Smooth muscle cell (in vitro differentiated cells): ENCODE data around the gene KMT2B. TPM values are rescaled to one million over a fixed set of nuclear protein-coding genes. Genes with fewer than 3 reads are reported as not detected.
A peak's percentile ranks its signal among the peaks of the same experiment; 100 is the strongest.

Source experiments
- DNase-seq: peaks from one replicate; lab custom pipeline; 2025; ENCODE audit not compliant: unreplicated experiment; lab: John Stamatoyannopoulos, UW
- H2AFZ ChIP-seq: fragments of 200-600 bp; sonication (generic); 2 replicates; pipeline ENCODE4 v1.6.0; 2016; ENCODE audit warnings: antibody characterized with exemption, low read depth, mild to moderate bottlenecking
- H3F3A ChIP-seq: fragments of 200-600 bp; sonication (generic); 2 replicates; pipeline ENCODE4 v1.6.0; 2017; ENCODE audit warnings: antibody characterized with exemption, low read depth
- H3K27ac ChIP-seq: fragments of 200-600 bp; sonication (generic); 2 replicates; pipeline ENCODE4 v1.5.1; 2016; ENCODE audit warnings: low read depth, mild to moderate bottlenecking
- H3K27me3 ChIP-seq: fragments of 200-600 bp; sonication (generic); 2 replicates; pipeline ENCODE4 v1.6.1; 2016; ENCODE audit warnings: low read depth, mild to moderate bottlenecking
- H3K36me3 ChIP-seq: fragments of 200-600 bp; sonication (generic); 2 replicates; pipeline ENCODE4 v1.5.1; 2016; ENCODE audit warnings: low read depth
- H3K4me1 ChIP-seq: fragments of 200-600 bp; sonication (generic); 2 replicates; pipeline ENCODE4 v1.5.1; 2016; ENCODE audit warnings: low read depth
- H3K4me2 ChIP-seq: fragments of 200-600 bp; sonication (generic); 2 replicates; pipeline ENCODE4 v1.6.0; 2016; ENCODE audit warnings: mild to moderate bottlenecking
- H3K4me3 ChIP-seq: fragments of 200-600 bp; sonication (generic); 2 replicates; pipeline ENCODE4 v1.5.1; 2016; ENCODE audit warnings: mild to moderate bottlenecking
- H3K79me2 ChIP-seq: fragments of 200-600 bp; sonication (generic); 2 replicates; pipeline ENCODE4 v1.6.0; 2016; ENCODE audit warnings: low read depth, mild to moderate bottlenecking
- H3K9ac ChIP-seq: fragments of 200-600 bp; sonication (generic); 2 replicates; pipeline ENCODE4 v1.6.0; 2016; ENCODE audit warnings: low read depth
- H3K9me3 ChIP-seq: fragments of 200-600 bp; sonication (generic); replicated peaks from 2 replicates; pipeline ENCODE4 v1.5.1; 2016; ENCODE audit warnings: low read depth
- H4K20me1 ChIP-seq: fragments of 200-600 bp; sonication (generic); 2 replicates; pipeline ENCODE4 v1.6.0; 2016; ENCODE audit warnings: low read depth
- WGBS: methylation state at CpG from one replicate; pipeline ENCODE4 v1.1.7; 2016; ENCODE audit warnings: low lambda C conversion rate; 5-methylcytosine and 5-hydroxymethylcytosine counted together
- polyA plus RNA-seq: library from polyadenylated mRNA; unstranded; fragments of >200 nt; fragmentation: Nextera tagmentation; extraction: Ambion mirVana; gene quantifications from 2 replicates; pipeline ENCODE4 v1.2.1, GENCODE V29; 2016
- total RNA-seq: library from RNA; depleted of rRNA; stranded (reverse); fragments of >200 nt; gene quantifications from 2 replicates; pipeline ENCODE4 v1.2.3, GENCODE V29; 2014
- TF ChIP-seq, protein P1 (sequence below): fragments of 200-600 bp; sonication (generic); IDR thresholded peaks from 2 replicates; pipeline ENCODE4 v1.5.1; 2017; ENCODE audit warnings: borderline replicate concordance, mild to moderate bottlenecking, antibody characterized with exemption; ENCODE audit not compliant: insufficient read depth, poor library complexity, severe bottlenecking

The KMT2B gene
- total and polyA plus RNA-seq, 2 experiments from 2014 or later = 8.8 to 31.1 TPM

DNA sequence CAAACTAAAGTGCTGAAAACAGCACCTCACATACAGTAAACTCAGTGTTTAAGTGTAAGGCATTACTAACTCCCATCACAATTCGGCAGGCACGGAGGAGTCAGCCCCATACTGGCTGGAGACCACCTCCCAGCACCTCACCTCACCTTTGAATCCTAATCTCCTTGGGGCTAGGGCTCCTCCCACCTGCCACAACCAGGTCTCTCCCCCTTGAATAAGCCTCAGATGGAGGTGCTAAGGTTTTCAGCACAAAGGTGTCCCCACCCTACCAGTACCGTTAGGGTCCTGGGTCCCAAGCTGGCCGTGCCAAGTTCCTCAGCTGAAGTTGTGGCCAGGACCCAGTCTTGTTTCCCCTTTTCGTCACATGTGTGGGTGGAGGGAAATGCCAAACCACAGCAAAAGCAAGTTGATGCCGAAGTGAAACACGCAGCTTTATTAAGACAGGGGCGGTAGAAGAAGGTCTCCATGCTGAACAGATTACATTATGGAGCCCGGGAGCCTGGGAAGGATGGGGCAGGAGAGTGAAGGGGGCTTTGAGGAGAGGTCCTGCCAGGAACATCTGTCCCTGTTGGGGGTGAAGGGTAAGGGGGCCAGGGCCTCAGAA, 24.4 kb downstream of the KMT2B start, which contains the start of gene IGFLR1:
IGFLR1 (minus strand) TSS at position 332 of the 604 bp plus-strand sequence. CDS start 1,272 bp downstream, outside the sequence.
- DNase-seq = no peak
- H3K4me3 ChIP-seq = no peak within 1 kb of the TSS

DNA sequence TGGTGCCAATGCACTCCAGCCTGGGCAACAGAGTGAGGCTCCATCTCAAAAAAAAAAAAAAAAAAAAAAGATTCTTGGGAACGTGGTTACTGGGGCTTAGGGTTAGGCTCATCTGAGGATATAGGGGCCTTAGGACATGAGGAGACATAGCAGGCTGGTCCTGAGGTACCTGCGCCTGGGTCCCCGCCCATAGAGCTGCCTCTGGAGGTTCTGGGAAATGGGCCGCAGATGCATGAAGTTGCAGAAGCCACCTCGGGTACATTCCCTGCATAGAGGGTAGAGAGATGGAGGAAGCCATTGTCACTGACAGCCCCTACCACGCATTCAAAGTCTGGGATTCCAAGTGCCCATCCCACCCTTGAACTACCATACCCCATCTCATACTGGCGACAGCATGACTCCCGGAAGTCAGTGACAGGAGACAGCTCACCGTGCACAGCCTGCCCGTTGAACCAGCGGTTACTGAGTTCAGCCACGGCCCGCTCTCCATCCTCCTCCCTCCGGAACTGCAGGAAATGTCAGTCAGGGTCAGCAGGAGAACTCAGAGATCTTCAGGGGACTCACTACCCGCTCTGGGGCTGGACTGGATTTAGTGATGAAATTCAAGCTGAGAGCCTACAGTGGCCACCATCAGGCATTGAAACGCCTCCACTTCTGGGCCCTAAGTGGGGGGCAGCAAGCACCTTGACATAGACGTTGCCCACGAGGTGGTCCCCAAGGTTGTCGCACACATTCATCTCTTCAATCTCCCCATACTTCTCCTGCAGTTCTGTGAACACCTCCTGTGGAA, 26.0 kb downstream of the KMT2B start:
- H3K4me3 ChIP-seq = no peak overlapping the region

More for the DNA sequence above, 24.4 kb downstream of the KMT2B start, which contains the start of gene IGFLR1:
- no peaks in the 10 kb centered on the region for H4K20me1 ChIP-seq
- no peaks in the 10 kb centered on the region for H3F3A ChIP-seq
- no peaks in the 10 kb centered on the region for H3K27me3 ChIP-seq
- 95% methylated on average over 9 of the region's 9 CpGs for WGBS
- peaks cover 16% of the 10 kb centered on the region for H3K79me2 ChIP-seq
- no peaks in the 10 kb centered on the region for H3K9me3 ChIP-seq
- peak within 1 kb of the TSS; percentile 98 for H3K4me2 ChIP-seq
- H2AFZ ChIP-seq = no peak within 1 kb of the TSS
- H3K4me1 ChIP-seq = peaks cover 10% of the 10 kb centered on the region
- H3K27ac ChIP-seq = no peak within 1 kb of the TSS
- no peaks in the 10 kb centered on the region for H3K36me3 ChIP-seq
- TF ChIP-seq, protein P1, sequence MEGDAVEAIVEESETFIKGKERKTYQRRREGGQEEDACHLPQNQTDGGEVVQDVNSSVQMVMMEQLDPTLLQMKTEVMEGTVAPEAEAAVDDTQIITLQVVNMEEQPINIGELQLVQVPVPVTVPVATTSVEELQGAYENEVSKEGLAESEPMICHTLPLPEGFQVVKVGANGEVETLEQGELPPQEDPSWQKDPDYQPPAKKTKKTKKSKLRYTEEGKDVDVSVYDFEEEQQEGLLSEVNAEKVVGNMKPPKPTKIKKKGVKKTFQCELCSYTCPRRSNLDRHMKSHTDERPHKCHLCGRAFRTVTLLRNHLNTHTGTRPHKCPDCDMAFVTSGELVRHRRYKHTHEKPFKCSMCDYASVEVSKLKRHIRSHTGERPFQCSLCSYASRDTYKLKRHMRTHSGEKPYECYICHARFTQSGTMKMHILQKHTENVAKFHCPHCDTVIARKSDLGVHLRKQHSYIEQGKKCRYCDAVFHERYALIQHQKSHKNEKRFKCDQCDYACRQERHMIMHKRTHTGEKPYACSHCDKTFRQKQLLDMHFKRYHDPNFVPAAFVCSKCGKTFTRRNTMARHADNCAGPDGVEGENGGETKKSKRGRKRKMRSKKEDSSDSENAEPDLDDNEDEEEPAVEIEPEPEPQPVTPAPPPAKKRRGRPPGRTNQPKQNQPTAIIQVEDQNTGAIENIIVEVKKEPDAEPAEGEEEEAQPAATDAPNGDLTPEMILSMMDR = no peak
- H3K9ac ChIP-seq = no peak within 1 kb of the TSS

DNA sequence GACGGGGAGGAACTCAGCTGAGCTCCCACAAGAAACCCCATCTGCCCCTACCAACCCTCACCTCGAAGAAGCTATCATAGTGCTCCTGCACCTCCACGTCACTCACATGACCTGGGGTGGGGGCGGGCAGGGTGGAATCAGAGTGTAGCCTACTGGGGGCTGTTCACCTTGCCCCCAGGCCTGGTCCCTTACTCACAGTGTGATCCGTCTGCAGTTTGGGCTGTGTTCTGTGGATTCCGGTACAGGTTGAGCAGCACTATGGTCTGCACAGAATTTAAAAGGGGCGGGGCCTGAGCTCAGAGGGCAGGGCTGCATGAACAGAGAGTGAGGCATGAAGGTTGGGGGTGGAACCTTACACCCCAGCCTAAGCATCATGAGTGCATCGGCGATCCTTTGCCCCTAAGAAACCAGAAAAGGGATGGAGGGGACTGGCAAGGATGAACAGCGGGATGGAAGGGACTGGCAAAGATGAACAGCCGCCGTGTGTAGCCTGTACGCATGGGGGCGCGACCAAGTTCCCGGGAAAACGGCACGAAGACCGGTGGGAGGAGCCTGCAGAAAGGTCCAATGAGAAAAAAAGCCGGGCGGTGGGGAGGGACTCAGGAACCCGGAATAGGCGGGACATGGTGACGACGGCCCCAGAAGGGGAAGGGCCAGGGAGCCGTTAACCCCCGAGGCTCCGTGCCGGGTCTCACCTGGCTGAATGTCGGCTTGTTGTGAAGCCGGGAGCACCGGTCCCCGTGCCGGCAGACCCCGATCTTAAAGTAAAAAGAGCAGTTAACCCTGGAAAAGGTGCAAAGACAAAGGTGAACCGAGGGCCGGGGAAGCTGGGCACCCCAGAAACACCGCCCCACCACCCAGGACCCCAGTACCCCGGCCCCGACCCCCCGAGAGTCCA, 26.9 kb downstream of the KMT2B start:
- 12% methylated on average over 40 of the region's 41 CpGs for WGBS
- DNase-seq = peak; percentile 82
- H3K4me3 ChIP-seq = peak overlapping the region; percentile 83
- peak overlapping the region; percentile 94 for H3K4me2 ChIP-seq
- TF ChIP-seq, protein P1 = peak; percentile 26
- H3K4me1 ChIP-seq = peaks cover 14% of the 10 kb centered on the region
- H3K9ac ChIP-seq = peak overlapping the region; percentile 100
- no peaks in the 10 kb centered on the region for H3K27me3 ChIP-seq
- H3K79me2 ChIP-seq = peaks cover 32% of the 10 kb centered on the region
- no peaks in the 10 kb centered on the region for H3K9me3 ChIP-seq
- H3K27ac ChIP-seq = peak overlapping the region; percentile 100
- H3F3A ChIP-seq = no peaks in the 10 kb centered on the region
- no peak overlapping the region for H2AFZ ChIP-seq
- H4K20me1 ChIP-seq = no peaks in the 10 kb centered on the region
- H3K36me3 ChIP-seq = no peaks in the 10 kb centered on the region

More for the DNA sequence above, 26.0 kb downstream of the KMT2B start:
- Histone ChIP-seq H4K20me1 (no peaks in the 10 kb centered on the region), H3K27me3 (no peaks in the 10 kb centered on the region), H3K27ac (no peak overlapping the region), H3K36me3 (no peaks in the 10 kb centered on the region), H3F3A (no peaks in the 10 kb centered on the region), H3K9ac (no peak overlapping the region), H3K79me2 (peaks cover 26% of the 10 kb centered on the region), H3K4me1 (peaks cover 10% of the 10 kb centered on the region), H3K4me2 (peak overlapping the region; percentile 94), H3K9me3 (no peaks in the 10 kb centered on the region), H2AFZ (no peak overlapping the region)
- TF ChIP-seq, protein P1 = no peak
- 95% methylated on average over 19 of the region's 19 CpGs for WGBS
- DNase-seq = no peak
